Femur (tissue), 1 donor: ENCODE data around the gene AGAP3.

Source experiments
- DNase-seq: peaks from one replicate; pipeline ENCODE4 v3.0.0-alpha.2; 2017

AGAP3 gene

DNA sequence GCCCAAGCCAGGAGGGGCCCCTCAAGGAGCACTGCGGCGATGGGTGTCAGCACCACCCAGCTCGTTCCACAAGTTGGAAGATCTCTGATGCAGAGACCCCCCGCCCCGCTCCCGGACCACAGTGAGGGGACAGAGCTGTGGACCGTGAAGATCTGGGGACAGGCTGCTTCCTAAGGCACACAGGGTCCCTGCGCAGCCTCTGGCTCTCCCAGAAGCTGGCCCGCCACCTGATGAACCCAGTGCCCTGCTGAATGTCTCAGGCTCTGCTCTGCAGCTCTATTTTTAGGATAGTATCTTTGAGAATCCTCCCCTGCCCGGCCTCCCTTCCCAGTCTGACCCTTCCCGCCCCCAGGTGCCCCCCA is 51.5 kb downstream of the AGAP3 start:
- peak; percentile 18 for DNase-seq

GRCh38 chr7:151138153-151138851 is 52.0 kb downstream of the AGAP3 start:
- DNase-seq: no peak

- no peak for DNase-seq
Measured at GRCh38 chr7:151139071-151139790, 53.0 kb downstream of the AGAP3 start.

DNA sequence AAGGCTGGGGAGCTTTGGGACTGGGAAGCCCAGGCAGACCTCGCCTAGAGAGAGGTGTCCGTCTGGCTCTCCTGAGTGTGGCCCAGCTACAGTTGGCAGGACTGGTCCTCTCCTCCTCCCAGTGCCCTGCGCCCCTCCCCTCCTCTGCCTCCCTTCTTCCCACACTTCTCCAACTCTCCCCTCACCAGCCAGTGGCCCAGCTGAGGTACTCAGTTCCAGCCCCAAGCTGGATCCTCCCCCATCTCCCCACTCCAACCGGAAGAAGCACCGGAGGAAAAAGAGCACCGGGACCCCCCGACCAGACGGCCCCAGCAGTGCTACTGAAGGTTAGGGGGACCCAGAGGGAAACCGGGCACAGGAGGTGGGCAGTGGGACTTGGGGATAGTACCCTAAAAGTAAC is 53.5 kb downstream of the AGAP3 start:
- no peak for DNase-seq

- no peak for DNase-seq
Measured at GRCh38 chr7:151140826-151141225, 54.6 kb downstream of the AGAP3 start.

DNA sequence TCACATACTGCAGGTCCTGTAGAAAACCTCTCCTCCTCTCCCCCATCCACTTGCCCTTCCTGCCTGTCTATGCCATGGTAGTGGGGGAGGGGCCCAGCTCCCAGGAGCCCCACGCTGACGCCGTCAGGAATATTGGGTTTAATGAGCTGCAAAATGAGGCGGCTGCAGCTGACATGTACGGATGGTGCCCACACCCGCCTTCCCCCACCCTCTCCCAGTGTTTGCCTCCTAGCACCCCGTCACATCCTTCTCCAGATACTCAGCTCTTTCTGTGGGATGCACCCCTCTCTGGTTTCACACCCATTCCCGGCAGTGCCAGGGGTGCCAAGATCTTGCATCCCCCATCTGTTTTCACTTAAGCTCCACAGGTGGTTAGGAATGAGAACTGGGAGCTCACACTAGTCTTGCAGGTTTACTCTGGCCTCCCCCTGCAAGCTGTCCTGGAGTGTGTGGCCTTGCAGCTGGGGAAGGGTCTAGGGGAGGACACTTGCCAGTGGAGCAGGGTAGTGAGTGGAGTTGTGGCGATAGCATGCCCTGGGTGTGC is 55.1 kb downstream of the AGAP3 start:
- no peak for DNase-seq

DNA sequence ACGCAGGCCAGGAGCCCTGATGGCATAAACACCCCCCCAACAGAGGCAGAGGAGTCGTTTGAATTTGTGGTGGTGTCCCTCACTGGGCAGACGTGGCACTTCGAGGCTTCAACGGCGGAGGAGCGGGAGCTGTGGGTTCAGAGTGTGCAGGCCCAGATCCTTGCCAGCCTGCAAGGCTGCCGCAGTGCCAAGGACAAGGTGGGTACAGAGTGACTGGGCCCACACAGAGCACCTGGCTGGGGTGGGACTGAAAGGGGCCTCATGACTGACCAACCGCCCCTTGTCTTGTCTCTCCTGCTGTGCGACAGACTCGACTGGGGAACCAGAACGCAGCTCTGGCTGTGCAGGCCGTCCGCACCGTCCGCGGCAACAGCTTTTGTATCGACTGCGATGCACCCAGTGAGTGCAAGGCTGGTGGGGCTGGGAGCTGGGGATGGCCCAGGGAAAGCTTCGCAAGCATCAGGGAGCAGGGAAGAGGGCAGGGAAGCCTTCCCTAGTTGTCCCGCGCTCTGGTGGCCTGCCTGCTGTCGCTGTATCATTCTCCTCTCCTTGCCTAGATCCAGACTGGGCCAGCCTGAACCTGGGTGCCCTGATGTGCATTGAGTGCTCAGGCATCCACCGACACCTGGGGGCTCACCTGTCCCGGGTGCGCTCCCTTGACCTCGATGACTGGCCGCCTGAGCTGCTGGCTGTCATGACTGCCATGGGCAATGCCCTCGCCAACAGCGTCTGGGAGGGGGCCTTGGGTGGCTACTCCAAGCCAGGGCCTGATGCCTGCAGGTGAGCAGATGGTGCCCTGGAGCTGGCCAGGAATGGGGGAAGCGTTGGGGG is 55.8 kb downstream of the AGAP3 start:
- DNase-seq: no peak

GRCh38 chr7:151142686-151143040 is 56.4 kb downstream of the AGAP3 start:
- no peak for DNase-seq

GRCh38 chr7:151143261-151144015 is 57.2 kb downstream of the AGAP3 start:
- DNase-seq: no peak

DNA sequence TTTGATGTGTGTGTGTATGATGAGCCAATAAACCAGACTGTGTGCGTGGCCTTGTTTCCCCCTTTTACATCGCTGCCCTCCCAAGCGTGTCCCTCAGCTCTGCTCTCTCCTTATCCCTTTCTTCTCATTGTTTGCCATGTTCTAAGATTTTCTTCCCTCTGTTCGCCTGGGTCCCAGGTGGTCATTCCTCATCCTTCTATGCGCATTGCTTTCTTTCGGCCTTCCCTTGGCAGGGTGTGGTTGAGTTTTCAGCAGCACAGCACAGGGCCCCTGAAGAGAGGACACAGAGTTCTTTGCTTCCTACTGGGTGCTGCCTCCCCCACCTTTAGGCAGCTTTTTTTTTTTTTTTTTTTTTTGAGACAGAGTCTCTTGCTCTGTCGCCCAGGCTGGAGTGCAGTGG is 58.1 kb downstream of the AGAP3 start:
- no peak for DNase-seq

DNA sequence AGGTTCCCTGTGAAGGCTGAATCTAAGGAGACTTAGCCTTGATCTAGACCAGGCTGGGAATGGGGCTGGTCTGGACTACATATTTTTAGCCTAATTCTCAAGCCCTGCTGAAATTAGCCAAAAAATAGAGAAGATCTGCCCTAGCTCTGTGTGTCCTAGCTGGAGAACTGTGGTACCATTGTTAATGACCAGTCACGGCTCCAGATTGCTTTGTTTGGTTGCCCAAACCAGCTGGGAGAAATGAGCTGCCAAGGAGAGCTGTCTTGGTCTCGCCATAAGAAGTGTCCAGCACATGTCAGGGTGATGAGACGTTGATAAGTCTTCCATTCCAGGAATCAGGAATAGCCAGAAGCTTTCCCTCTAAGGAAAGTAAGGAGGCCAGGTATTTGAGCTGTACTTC is 60.5 kb downstream of the AGAP3 start:
- no peak for DNase-seq

DNA sequence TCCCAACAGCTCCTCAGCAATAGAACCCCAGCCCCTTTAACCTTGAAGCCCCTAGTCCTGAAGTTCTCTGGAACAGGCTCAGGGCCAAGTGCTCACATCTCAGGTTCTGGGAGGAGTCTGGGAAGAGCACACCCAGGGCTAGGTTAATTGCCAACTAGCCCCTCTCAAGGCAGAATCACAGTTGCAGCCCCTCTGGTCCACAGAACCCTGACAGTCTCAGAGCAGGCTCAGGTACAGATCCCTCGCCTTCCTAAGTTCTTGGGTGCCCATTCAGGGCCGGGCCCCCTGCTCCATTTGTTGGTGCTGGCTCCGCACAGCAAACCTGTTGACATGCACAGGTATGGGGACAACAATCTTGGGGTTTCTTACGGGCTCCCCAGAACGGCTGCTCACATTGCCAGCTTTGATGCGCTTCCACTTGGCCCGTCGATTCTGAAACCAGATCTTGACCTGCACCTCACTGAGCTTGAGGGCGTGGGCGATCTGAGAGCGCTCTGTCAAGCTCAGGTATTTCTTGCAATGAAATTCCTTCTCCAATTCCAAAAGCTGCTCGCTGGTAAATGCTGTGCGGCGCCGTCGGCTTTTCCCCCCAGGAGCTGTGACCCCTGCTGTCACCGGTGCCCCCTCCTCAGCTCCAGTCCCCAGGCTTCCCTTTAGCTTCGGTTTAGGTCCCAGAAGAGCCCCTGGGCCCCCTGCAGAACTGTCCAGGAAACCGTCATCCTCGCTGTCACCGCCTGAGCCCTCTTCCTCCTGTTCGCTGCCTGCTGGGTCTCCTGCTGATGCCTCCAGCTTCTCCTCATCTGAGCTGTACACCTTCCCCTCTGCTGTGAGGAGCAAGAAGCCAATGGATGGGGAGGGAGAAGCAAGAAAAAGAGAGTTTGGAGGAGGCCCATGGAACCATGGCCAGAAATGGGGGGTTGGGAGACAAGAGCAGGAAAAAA is 62.3 kb downstream of the AGAP3 start:
- DNase-seq: no peak

- DNase-seq: no peak
Measured at GRCh38 chr7:151150388-151150787, 64.1 kb downstream of the AGAP3 start.

- DNase-seq: no peak
Measured at GRCh38 chr7:151152643-151153513, 66.6 kb downstream of the AGAP3 start.

DNA sequence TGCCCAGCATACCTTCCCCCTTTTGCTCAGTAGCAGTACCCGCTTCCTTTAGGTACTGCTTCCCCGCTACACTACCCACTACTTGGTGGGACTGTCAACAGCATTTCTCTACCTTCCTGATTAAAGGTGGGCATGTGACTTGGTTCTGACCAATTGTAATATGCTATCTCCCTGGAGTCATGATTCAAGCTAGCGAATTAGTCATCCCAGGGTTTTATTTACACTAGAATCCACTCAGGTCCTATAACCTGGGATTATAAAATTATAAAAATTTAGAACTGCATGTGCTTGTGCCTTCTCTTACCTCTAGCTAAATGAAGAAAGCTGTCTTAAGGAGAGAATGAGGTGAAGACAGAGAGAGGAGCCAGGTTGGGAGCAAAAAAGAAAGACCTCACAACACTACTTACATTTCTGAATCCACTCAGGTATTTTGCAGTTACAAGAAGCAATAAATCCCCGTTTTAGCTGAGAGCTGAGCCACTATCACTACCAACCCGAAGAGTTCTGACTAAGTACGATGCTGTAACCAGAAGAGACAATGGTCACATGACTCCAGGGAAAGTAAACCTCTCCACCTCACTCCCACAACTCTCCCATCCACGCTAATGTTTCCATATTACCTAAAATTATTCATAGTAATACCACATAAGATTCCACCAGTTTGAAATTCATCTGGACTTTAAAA is 71.5 kb downstream of the AGAP3 start:
- DNase-seq: no peak

GRCh38 chr7:151161757-151162156 is 75.5 kb downstream of the AGAP3 start:
- no peak for DNase-seq

- no peak for DNase-seq
Measured at GRCh38 chr7:151166629-151167196, 80.4 kb downstream of the AGAP3 start.

DNA sequence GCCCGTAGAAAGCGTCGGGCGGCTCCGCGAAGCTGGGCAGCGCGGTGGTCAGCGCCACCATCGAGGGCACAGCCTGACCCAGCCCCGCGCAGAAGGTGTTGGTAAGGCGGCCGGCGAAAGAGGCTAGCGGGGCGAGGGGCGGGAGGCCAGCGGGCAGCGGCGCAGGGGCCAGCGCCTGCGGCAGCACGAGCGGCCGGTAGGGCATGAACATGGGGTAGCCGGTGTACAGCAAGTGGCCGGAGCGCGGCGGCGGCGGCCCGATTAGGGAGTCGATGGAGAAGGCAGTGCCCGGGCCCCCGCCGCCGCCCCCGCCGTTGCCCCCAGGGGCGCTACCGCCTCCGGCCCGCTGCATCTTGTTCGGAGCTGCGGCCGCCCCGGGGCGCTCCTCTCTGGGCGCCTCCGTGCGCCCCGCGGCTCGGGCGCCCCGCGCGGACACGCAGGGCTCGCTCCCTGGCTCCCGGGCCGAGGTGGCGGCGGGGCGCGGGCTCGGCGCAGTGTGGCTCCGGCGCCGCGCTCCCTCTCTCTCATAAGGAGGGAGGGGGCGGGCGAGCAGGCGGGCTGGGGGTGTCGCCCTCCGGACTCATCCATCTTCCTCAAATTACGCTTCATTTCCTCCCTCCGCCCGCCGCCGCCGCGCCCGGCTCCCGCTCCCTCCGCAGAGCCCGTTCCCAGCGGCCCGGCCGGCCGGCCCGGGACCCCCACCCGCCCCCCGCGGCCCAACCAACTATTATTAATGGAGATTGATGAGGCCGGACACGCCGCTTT is 81.1 kb downstream of the AGAP3 start, which contains the start of gene GBX1:
GBX1 (minus strand) TSS at position 498 of the 765 bp plus-strand sequence; CDS start at position 352, 146 bp downstream.
- DNase-seq: no peak
